Ishikawa (cell line): Measurements from ENCODE around the gene SSUH2.

ENCODE experiments used
- TAF1 ChIP-seq: IDR thresholded peaks from 2 replicates; pipeline ENCODE4 v1.6.1; 2012; ENCODE audit warnings: low read depth, mild to moderate bottlenecking
- TCF12 ChIP-seq: IDR thresholded peaks from 2 replicates; pipeline ENCODE4 v1.6.1; 2012; ENCODE audit warnings: low read depth
- YY1 ChIP-seq: IDR thresholded peaks from 2 replicates; pipeline ENCODE4 v1.6.1; 2012; ENCODE audit warnings: low read depth
- TF ChIP-seq, protein P1 (sequence below): IDR thresholded peaks from 2 replicates; pipeline ENCODE4 v1.6.1; 2012

Gene SSUH2

DNA sequence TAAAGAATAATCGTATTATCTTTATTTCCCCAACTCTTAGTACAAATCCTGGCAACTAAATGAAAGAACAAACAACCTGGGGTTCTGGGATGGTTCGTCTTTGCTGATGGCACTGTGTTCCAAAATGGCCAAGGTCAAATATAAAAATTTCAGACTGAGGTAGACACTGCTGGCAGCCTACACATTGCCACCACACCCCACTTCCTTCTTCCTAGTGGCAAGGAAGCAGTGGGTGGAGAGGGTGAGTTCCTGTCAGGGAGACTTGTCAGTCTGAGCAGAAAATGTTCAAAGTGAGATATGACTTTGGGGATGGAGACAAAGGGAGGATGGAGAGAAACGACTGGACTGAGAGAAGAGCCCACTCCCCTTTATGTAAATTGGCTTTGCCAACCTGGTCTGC, 73.3 kb downstream of the SSUH2 start:
- TF ChIP-seq, protein P1, sequence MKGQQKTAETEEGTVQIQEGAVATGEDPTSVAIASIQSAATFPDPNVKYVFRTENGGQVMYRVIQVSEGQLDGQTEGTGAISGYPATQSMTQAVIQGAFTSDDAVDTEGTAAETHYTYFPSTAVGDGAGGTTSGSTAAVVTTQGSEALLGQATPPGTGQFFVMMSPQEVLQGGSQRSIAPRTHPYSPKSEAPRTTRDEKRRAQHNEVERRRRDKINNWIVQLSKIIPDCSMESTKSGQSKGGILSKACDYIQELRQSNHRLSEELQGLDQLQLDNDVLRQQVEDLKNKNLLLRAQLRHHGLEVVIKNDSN, result no peak
- TF ChIP-seq TCF12 (no peak), YY1 (no peak), TAF1 (no peak)
